ENCODE results near the gene NUP133. TPM values are rescaled to one million over a fixed set of nuclear protein-coding genes. Genes with fewer than 3 reads are reported as not detected.

The NUP133 gene
- 56.9 and 60.2 TPM in 2 replicates for total RNA-seq (2013; cell fraction: nucleolus; rRNA removed)
- total RNA-seq (2014; rRNA removed) (32.1 and 33.4 TPM in 2 replicates), total RNA-seq (2014; rRNA removed; fragmentation: Illumina TruSeq; extraction: Trizol) (33.1 and 36.4 TPM in 2 replicates), total RNA-seq (2021) (45.4 and 46.0 TPM in 2 replicates), polyA plus RNA-seq (2011; rRNA removed) (24.2 and 26.9 TPM in 2 replicates), polyA plus RNA-seq (2014; fragmentation: Illumina TruSeq; extraction: Trizol) (24.1 and 35.4 TPM in 2 replicates), polyA plus RNA-seq (2014; fragmentation: Nextera tagmentation; extraction: Ambion mirVana) (10 to 100 TPM; 10.9 to 24.3 TPM), polyA plus RNA-seq (2014; rRNA removed) (26.7 and 31.6 TPM in 2 replicates), polyA plus RNA-seq (2016; fragmentation: Nextera tagmentation; extraction: Ambion mirVana) (10 to 100 TPM; 26.9 to 34.5 TPM), polyA minus RNA-seq (2011; rRNA and poly(A)+ RNA removed) (29.1 and 41.2 TPM in 2 replicates), Bru-seq, nascent RNA (percentile 76 among the genes with signal in this experiment), BruChase-seq, experiment 1, labeled RNA remaining after a 6-hour chase (percentile 73 among the genes with signal in this experiment), BruChase-seq, experiment 2, labeled RNA remaining after a 2-hour chase (percentile 75 among the genes with signal in this experiment)
- 8.3 TPM for polyA plus RNA-seq (2011; ENCODE audit: low read depth)
- polyA plus RNA-seq (2011; cell fraction: cytosol; rRNA removed), result 12.1 and 15.0 TPM in 2 replicates
- polyA plus RNA-seq (2011; cell fraction: nucleus; rRNA removed), result 28.2 and 37.9 TPM in 2 replicates
- polyA plus RNA-seq (2012), result 12.0 and 16.2 TPM in 2 replicates
- polyA minus RNA-seq (2011; cell fraction: cytosol; rRNA and poly(A)+ RNA removed), result 13.3 and 15.5 TPM in 2 replicates
- 19.6 and 22.8 TPM in 2 replicates for polyA minus RNA-seq (2011; cell fraction: nucleus; rRNA and poly(A)+ RNA removed)
- long read RNA-seq, experiment 1, full-length matches to known transcripts, result 8 of 19 reads
- long read RNA-seq, experiment 1, partial matches to known transcripts, result 6 of 19 reads
- long read RNA-seq, experiment 1, other reads (novel, unspliced or antisense), result 5 of 19 reads
- long read RNA-seq, experiment 2, full-length matches to known transcripts, result 8 of 124 reads
- long read RNA-seq, experiment 2, partial matches to known transcripts, result 102 of 124 reads
- long read RNA-seq, experiment 2, other reads (novel, unspliced or antisense), result 14 of 124 reads

DNA sequence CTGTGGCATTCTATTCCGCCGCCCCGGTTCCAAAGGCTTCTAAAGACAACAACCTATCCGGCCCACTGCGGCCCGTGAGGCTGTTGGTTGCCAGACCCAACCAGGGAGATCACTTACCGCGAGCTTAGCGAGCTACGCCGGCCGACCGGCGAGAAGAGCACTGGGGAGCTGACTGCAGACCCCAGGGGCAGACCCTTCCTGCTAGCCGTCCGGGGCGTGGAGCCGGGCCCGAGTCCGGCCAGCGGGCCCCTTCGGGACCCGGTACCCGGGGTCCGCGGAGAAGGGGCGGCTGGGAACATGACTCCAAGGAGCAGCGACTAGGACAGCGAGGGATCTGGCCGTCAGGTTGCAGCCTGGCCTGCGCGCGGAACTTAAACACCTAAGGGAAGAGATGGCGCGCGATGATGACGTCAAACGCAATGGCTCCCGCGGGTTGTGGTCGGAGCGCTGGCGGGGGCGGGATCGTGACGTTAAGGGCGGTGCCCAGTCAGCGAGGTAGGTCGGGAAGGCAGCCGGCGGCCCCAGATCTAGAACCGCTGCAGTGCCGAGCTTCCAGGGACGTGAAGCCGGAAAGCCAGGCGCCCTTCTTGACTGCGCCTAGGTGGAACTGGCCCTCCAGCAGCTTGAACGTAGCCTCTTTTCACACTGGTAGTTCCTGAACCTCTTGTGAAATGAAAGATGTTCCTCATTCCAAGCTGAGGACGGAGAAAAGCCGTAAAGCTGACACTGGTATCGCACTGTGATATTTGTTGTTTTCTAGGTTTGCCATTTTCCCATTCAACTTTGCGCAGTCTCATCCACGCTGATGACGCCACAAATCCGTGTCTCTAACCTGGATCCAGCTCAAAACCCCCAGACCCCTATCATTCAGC, at the start of gene NUP133:
TSS of gene NUP133 (minus strand) at position 391 of the 872 bp plus-strand sequence. CDS start at position 299, 92 bp downstream.
- Histone ChIP-seq H3K4me3 (peak within 1 kb of the TSS; percentile 93), H2AFZ (ENCODE audit: control insufficient read depth, low read depth, low read length) (peak within 1 kb of the TSS; percentile 97), H3K79me2 (ENCODE audit: control insufficient read depth, insufficient read depth, low read length) (peaks cover 22% of the 10 kb centered on the region), H3K4me1 (ENCODE audit: control insufficient read depth, insufficient read depth, low read length) (peaks cover 9% of the 10 kb centered on the region), H3K9ac (ENCODE audit: control insufficient read depth, insufficient read depth, low read length) (peak within 1 kb of the TSS; percentile 96), H3K4me2 (ENCODE audit: control insufficient read depth, insufficient read depth) (peak within 1 kb of the TSS; percentile 84), H3K27ac (ENCODE audit: control insufficient read depth, insufficient read depth) (peak within 1 kb of the TSS; percentile 83), H3K27me3 (replicated peaks in 1 of 2; ENCODE audit: control insufficient read depth in 2 of 2, insufficient read depth in 2 of 2, low read length in 1 of 2) (no peaks in the 10 kb centered on the region), H4K20me1 (ENCODE audit: control insufficient read depth, insufficient read depth) (no peaks in the 10 kb centered on the region), H3K9me3 (replicated peaks; ENCODE audit: control insufficient read depth, insufficient read depth, low read length) (no peaks in the 10 kb centered on the region), H3K36me3 (ENCODE audit: control insufficient read depth in 2 of 2, insufficient read depth in 2 of 2, low read length in 1 of 2) (no peaks in the 10 kb centered on the region; a peak in 1 of 4 replicates)
- POLR2A ChIA-PET, result interaction anchor here (0.9 to 1.2 kb wide), 6 partner anchors 13 to 254 kb away, joined by 3 to 4 read pairs (median 3); partner anchors contain the start of gene ABCB10
- 1% methylated on average over 62 of the region's 65 CpGs for WGBS (ENCODE audit: insufficient coverage, insufficient replicate concordance, low lambda C conversion rate, missing lambda C conversion rate)
- SMC1A ChIA-PET (ENCODE audit: uncharacterized antibody, unreplicated experiment), result interaction anchor here (0.5 to 1.8 kb wide), 7 partner anchors 20 to 669 kb away, joined by 3 to 7 read pairs (median 4); no protein-coding TSS in a partner anchor
- ATAC-seq (peak; percentile 97), DNase-seq (ENCODE audit: low read depth, low spot score) (peak; percentile 86), FAIRE-seq (peak; percentile 93)
- CTCF ChIA-PET, result interaction anchor here (0.9 to 3.8 kb wide), 10 partner anchors 11 to 250 kb away, joined by 3 to 21 read pairs (median 6); partner anchors contain the start of gene ABCB10
- BruUV-seq (replicated peaks), result TSS peak; percentile 99
- intact Hi-C loops (cut with micrococcal nuclease; ENCODE audit: unreplicated experiment), result no loop called here
- RAD21 ChIA-PET (ENCODE audit: unreplicated experiment), result interaction anchor here (0.7 to 1.8 kb wide), 8 partner anchors 26 to 798 kb away, joined by 3 to 9 read pairs (median 4); partner anchors contain the start of genes ABCB10 and CCSAP
- in situ Hi-C loops (cut with MboI), result no loop called here
- TF ChIP-seq NRF1 (conservative IDR thresholded peaks at IDR 0.05; ENCODE audit: low read depth, low read length), result no peak
- TF ChIP-seq NFYB (IDR thresholded peaks at IDR 0.05; ENCODE audit: insufficient read depth, low read depth, low read length), result no peak
- peak; percentile 91 for TF ChIP-seq PML (IDR thresholded peaks at IDR 0.05; ENCODE audit: low read length)
- TF ChIP-seq PAX5 (IDR thresholded peaks at IDR 0.05; ENCODE audit: borderline replicate concordance, low read depth, low read length), result peak; percentile 29; the same call in 1 of the 2 replicates
- TF ChIP-seq, protein P1, sequence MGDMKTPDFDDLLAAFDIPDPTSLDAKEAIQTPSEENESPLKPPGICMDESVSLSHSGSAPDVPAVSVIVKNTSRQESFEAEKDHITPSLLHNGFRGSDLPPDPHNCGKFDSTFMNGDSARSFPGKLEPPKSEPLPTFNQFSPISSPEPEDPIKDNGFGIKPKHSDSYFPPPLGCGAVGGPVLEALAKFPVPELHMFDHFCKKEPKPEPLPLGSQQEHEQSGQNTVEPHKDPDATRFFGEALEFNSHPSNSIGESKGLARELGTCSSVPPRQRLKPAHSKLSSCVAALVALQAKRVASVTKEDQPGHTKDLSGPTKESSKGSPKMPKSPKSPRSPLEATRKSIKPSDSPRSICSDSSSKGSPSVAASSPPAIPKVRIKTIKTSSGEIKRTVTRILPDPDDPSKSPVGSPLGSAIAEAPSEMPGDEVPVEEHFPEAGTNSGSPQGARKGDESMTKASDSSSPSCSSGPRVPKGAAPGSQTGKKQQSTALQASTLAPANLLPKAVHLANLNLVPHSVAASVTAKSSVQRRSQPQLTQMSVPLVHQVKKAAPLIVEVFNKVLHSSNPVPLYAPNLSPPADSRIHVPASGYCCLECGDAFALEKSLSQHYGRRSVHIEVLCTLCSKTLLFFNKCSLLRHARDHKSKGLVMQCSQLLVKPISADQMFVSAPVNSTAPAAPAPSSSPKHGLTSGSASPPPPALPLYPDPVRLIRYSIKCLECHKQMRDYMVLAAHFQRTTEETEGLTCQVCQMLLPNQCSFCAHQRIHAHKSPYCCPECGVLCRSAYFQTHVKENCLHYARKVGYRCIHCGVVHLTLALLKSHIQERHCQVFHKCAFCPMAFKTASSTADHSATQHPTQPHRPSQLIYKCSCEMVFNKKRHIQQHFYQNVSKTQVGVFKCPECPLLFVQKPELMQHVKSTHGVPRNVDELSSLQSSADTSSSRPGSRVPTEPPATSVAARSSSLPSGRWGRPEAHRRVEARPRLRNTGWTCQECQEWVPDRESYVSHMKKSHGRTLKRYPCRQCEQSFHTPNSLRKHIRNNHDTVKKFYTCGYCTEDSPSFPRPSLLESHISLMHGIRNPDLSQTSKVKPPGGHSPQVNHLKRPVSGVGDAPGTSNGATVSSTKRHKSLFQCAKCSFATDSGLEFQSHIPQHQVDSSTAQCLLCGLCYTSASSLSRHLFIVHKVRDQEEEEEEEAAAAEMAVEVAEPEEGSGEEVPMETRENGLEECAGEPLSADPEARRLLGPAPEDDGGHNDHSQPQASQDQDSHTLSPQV (IDR thresholded peaks at IDR 0.05), result no peak
- TF ChIP-seq CHD4 (IDR thresholded peaks at IDR 0.05), result no peak
- TF ChIP-seq CBX3 (IDR thresholded peaks at IDR 0.05; ENCODE audit: borderline replicate concordance, low read depth), result no peak
- TF ChIP-seq, protein P2, sequence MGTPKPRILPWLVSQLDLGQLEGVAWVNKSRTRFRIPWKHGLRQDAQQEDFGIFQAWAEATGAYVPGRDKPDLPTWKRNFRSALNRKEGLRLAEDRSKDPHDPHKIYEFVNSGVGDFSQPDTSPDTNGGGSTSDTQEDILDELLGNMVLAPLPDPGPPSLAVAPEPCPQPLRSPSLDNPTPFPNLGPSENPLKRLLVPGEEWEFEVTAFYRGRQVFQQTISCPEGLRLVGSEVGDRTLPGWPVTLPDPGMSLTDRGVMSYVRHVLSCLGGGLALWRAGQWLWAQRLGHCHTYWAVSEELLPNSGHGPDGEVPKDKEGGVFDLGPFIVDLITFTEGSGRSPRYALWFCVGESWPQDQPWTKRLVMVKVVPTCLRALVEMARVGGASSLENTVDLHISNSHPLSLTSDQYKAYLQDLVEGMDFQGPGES (IDR thresholded peaks at IDR 0.05), result no peak
- TF ChIP-seq YY1 (IDR thresholded peaks at IDR 0.05; ENCODE audit: low read depth, low read length), result peak; percentile 97
- TF ChIP-seq GATAD2B (conservative IDR thresholded peaks at IDR 0.05; ENCODE audit: low read depth), result peak; percentile 59; the same call in 1 of the 2 replicates
- no peak for TF ChIP-seq DPF2 (IDR thresholded peaks at IDR 0.05)
- TF ChIP-seq HDAC6 (IDR thresholded peaks at IDR 0.05; ENCODE audit: unreplicated experiment), result peak; percentile 66
